ENCODE data around the gene DPYSL5.

DPYSL5 gene

GRCh38 chr2:26845021-26845420 lies 2.9 kb upstream of the DPYSL5 start:
- no peak for DNase-seq (ENCODE audit: low read depth)

- DNase-seq (ENCODE audit: low read depth): peak; percentile 47
Measured at GRCh38 chr2:26846334-26847306, 1.3 kb upstream of the DPYSL5 start.

- no peak for DNase-seq (ENCODE audit: low read depth)
Measured at GRCh38 chr2:26847307-26847654, 651 bp upstream of the DPYSL5 start.

- DNase-seq (ENCODE audit: low read depth): no peak
Measured at GRCh38 chr2:26848336-26849055, 564 bp downstream of the DPYSL5 start.

- peak; percentile 3 for DNase-seq (ENCODE audit: low read depth)
Measured at GRCh38 chr2:26849056-26849999, 1.4 kb downstream of the DPYSL5 start.

- DNase-seq (ENCODE audit: low read depth): no peak
Measured at GRCh38 chr2:26850000-26850431, 2.1 kb downstream of the DPYSL5 start.

GRCh38 chr2:26850505-26850904 lies 2.6 kb downstream of the DPYSL5 start:
- DNase-seq (ENCODE audit: low read depth): no peak

GRCh38 chr2:26852405-26853306 lies 4.7 kb downstream of the DPYSL5 start:
- DNase-seq (ENCODE audit: low read depth): no peak

GRCh38 chr2:26853751-26854150 lies 5.8 kb downstream of the DPYSL5 start:
- DNase-seq (ENCODE audit: low read depth): no peak

- no peak for DNase-seq (ENCODE audit: low read depth)
Measured at GRCh38 chr2:26854283-26854827, 6.4 kb downstream of the DPYSL5 start.

- DNase-seq (ENCODE audit: low read depth): no peak
Measured at GRCh38 chr2:26855466-26855865, 7.5 kb downstream of the DPYSL5 start.

- no peak for DNase-seq (ENCODE audit: low read depth)
Measured at GRCh38 chr2:26859622-26860021, 11.7 kb downstream of the DPYSL5 start.

GRCh38 chr2:26860211-26860850 lies 12.4 kb downstream of the DPYSL5 start:
- no peak for DNase-seq (ENCODE audit: low read depth)

- DNase-seq (ENCODE audit: low read depth): no peak
Measured at GRCh38 chr2:26861610-26862224, 13.8 kb downstream of the DPYSL5 start.

GRCh38 chr2:26864226-26864625 lies 16.3 kb downstream of the DPYSL5 start:
- no peak for DNase-seq (ENCODE audit: low read depth)

- DNase-seq (ENCODE audit: low read depth): no peak
Measured at GRCh38 chr2:26864646-26865045, 16.7 kb downstream of the DPYSL5 start.

- DNase-seq (ENCODE audit: low read depth): no peak
Measured at GRCh38 chr2:26870585-26871095, 22.7 kb downstream of the DPYSL5 start.

GRCh38 chr2:26873286-26873983 lies 25.5 kb downstream of the DPYSL5 start:
- no peak for DNase-seq (ENCODE audit: low read depth)

GRCh38 chr2:26874514-26874913 lies 26.6 kb downstream of the DPYSL5 start:
- no peak for DNase-seq (ENCODE audit: low read depth)
